Gastrocnemius medialis (tissue), 4 donors: ENCODE measurements around the gene WFS1.

Experiments used
- POLR2A ChIP-seq, 2 donors: fragments of 450-650 bp; IDR thresholded peaks; one replicate each; pipeline ENCODE4 v1.6.1; 2017; ENCODE audit warnings: antibody characterized with exemption in 2 of 2, mild to moderate bottlenecking in 2 of 2, moderate library complexity in 2 of 2
- TF ChIP-seq, protein P1 (sequence below), 5 experiments: fragments of 450-650 bp in 3 of 5; fragments of 200-600 bp in 2 of 5; sonication (generic) in 2 of 5; IDR thresholded peaks in 4 of 5; conservative IDR thresholded peaks in 1 of 5; 1 replicate in 4 of 5; 2 replicates in 1 of 5; pipeline ENCODE4 v1.5.1; 2016 to 2019; ENCODE audit warnings: antibody characterized with exemption in 5 of 5, mild to moderate bottlenecking in 3 of 5, moderate library complexity in 3 of 5

DNA sequence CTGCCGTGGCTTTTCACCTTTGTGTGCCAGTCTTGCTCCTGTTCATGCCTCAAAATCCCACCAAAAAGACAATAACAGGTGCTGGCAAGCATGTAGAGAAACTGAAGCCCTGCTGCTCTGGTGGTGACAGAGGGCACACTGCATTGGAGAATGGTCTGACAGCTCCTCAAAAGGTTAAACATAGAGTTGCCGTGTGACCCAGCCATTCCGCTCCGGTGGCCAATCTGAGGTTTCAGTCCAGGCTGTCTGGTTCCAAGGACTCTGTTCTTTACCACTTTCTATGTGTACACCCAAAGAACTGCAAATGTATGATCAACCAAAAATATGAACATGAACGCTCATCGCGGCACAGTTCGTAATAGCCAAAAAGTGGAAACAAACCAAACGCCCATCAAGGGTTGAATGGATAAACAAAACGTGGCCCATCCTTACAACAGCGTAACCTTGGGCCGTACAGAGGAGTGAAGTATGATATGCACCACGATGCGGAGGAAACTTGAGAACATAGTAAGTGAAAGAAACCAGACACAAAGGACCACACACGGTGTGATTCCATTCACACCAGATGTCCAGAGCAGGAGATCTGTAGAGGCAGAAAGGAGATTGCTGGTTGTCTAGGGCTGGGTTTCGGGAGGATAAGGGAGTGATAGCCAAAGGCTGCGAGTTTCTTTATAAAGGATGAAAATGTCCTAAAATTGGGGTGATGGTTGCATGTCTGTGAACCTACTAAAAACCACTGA, 33.6 kb upstream of the WFS1 start:
- TF ChIP-seq, protein P1, sequence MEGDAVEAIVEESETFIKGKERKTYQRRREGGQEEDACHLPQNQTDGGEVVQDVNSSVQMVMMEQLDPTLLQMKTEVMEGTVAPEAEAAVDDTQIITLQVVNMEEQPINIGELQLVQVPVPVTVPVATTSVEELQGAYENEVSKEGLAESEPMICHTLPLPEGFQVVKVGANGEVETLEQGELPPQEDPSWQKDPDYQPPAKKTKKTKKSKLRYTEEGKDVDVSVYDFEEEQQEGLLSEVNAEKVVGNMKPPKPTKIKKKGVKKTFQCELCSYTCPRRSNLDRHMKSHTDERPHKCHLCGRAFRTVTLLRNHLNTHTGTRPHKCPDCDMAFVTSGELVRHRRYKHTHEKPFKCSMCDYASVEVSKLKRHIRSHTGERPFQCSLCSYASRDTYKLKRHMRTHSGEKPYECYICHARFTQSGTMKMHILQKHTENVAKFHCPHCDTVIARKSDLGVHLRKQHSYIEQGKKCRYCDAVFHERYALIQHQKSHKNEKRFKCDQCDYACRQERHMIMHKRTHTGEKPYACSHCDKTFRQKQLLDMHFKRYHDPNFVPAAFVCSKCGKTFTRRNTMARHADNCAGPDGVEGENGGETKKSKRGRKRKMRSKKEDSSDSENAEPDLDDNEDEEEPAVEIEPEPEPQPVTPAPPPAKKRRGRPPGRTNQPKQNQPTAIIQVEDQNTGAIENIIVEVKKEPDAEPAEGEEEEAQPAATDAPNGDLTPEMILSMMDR (IDR thresholded peaks at IDR 0.05 in 4 of 5, conservative IDR thresholded peaks at IDR 0.05 in 1 of 5): no peak
- TF ChIP-seq POLR2A (IDR thresholded peaks at IDR 0.05): no peak
